ENCODE measurements around the gene FNDC1.

DNA sequence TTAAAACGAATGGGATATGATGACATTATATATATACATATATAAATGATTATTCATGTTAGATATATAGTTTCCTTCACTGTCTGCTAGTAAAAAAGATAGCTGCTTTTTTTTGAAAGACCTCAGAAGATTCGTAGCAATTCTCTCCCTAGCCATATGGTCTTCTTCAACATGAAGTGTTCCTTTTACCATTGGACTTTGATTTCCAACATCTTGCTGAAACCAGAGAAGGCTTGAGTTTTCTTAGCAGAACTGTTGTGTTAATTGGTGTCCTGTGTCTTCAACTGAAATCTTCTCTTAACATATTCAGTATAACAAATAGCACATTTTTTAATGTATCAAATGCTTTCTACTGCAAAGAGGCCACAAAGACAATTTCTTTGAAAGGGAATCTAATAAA is 55.3 kb downstream of the FNDC1 start:
- TF ChIP-seq, protein P1, sequence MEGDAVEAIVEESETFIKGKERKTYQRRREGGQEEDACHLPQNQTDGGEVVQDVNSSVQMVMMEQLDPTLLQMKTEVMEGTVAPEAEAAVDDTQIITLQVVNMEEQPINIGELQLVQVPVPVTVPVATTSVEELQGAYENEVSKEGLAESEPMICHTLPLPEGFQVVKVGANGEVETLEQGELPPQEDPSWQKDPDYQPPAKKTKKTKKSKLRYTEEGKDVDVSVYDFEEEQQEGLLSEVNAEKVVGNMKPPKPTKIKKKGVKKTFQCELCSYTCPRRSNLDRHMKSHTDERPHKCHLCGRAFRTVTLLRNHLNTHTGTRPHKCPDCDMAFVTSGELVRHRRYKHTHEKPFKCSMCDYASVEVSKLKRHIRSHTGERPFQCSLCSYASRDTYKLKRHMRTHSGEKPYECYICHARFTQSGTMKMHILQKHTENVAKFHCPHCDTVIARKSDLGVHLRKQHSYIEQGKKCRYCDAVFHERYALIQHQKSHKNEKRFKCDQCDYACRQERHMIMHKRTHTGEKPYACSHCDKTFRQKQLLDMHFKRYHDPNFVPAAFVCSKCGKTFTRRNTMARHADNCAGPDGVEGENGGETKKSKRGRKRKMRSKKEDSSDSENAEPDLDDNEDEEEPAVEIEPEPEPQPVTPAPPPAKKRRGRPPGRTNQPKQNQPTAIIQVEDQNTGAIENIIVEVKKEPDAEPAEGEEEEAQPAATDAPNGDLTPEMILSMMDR (IDR thresholded peaks at IDR 0.05; ENCODE audit: low read depth, low read length, poor library complexity, severe bottlenecking) = no peak
- no peak for TF ChIP-seq EZH2phosphoT487 (IDR thresholded peaks at IDR 0.05; ENCODE audit: borderline replicate concordance, low read length)
